ENCODE measurements around the gene FBN1.

The FBN1 gene

DNA sequence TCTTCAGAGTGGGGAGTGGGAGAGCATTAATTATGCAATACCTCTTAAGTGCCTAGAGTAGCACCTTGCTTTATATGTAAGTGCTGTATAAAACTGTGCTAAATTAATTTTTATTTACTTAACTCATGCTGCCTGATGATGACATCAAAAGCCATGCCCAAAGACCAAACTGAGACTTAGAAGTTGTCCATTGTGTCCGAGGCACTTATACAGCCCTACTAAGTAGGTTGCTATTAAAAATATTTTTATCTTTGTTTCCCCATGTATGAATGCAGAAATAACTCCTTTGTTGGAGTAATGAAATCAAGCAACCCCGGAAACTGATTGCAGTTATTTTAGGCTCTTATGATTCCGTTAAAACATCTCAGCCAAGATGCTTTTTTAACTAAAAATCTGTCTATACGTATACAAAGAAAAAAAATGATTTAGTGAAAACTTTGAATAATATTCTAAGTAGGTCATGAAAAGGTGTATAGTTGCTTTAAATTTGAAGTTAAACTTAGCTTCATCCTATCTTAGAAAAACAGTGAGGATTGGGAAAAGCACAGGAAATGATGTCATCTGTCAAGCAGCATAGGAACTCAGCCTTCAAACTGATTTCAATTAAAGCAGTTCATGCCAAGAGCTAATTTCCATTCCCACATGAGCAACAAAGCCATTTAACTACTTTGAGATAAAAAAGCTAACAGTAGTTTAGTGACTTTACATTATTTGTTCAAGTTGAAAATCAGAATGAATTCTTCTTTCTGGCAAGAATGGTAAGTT is 43.0 kb downstream of the FBN1 start:
- Histone ChIP-seq H3K4me3 (ENCODE audit: low read length) (no peak overlapping the region), H3K4me1 (ENCODE audit: insufficient read depth, low read length) (peaks cover 5% of the 10 kb centered on the region), H3K27me3 (ENCODE audit: insufficient read depth, low read length) (no peaks in the 10 kb centered on the region), H2AFZ (ENCODE audit: low read depth, low read length) (no peak overlapping the region), H3K9me3 (ENCODE audit: low read length) (peaks cover 2% of the 10 kb centered on the region), H3K36me3 (ENCODE audit: insufficient read depth, low read length) (peaks cover 3% of the 10 kb centered on the region)

DNA sequence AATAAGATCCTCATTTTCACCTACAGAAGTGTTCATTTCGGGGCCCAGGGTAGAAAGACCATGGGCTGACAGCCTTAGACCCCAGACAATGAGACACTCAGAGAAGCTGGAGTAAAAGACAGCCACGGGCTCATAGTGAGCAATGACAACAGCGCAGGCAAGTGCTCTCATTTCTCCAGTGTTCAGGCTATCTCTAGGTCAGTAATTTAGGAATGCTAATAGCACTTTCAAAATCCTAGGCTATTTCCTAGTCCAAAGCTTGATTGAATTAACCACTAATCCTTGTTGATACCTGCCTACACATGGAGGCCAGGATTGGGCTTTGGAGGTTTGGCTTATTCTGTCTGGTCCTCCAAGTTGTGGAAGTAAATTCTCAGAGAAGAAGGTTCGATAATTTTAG is 44.4 kb downstream of the FBN1 start:
- H3K36me3 ChIP-seq (ENCODE audit: insufficient read depth, low read length), result peaks cover 3% of the 10 kb centered on the region
- H3K9me3 ChIP-seq (ENCODE audit: low read length), result peaks cover 2% of the 10 kb centered on the region
- H3K27me3 ChIP-seq (ENCODE audit: insufficient read depth, low read length), result no peaks in the 10 kb centered on the region
- no peak overlapping the region for H3K4me3 ChIP-seq (ENCODE audit: low read length)
- no peak overlapping the region for H2AFZ ChIP-seq (ENCODE audit: low read depth, low read length)
- peaks cover 5% of the 10 kb centered on the region for H3K4me1 ChIP-seq (ENCODE audit: insufficient read depth, low read length)

DNA sequence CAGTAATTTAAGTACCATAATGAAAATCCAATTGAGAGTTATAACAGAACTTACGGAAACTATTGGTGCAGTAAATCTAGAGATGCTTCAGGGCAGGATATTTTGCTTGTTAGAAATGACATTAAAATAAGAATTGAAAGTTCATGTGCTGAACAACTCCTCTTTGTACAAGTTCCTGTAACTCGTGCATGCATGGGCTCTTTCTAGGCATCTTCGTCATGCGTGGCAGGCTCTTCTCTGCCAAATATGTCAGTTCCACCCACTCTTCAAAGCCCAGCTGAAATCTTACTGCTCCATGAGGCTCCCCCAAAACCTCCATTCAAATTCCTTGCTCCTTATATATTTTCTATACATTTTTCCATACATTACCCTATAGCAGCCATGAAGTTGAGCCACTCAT is 48.7 kb downstream of the FBN1 start:
- H3K9me3 ChIP-seq (ENCODE audit: low read length), result peaks cover 2% of the 10 kb centered on the region
- H2AFZ ChIP-seq (ENCODE audit: low read depth, low read length), result no peak overlapping the region
- H3K27me3 ChIP-seq (ENCODE audit: insufficient read depth, low read length), result no peaks in the 10 kb centered on the region
- H3K4me1 ChIP-seq (ENCODE audit: insufficient read depth, low read length), result peaks cover 8% of the 10 kb centered on the region
- H3K36me3 ChIP-seq (ENCODE audit: insufficient read depth, low read length), result peaks cover 3% of the 10 kb centered on the region
- no peak overlapping the region for H3K4me3 ChIP-seq (ENCODE audit: low read length)

DNA sequence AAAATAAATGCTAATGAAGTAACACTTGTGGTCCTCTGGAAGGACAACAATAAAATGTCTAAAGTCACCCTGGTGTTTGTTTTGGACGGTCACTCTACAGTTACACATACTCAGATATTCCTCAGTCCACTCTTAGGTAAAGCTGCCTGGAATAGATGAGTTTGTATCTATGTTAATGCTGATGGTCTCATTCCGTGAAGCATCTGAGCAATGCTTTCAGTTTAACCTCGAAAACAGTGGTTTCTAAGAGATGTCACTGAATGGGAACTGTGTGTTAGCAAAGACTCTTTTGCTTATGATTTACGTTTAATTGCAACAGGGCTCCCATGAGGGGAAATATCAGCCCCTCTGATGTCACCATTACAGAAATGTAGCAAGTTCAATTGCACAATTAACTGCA is 49.1 kb downstream of the FBN1 start:
- H3K4me3 ChIP-seq (ENCODE audit: low read length), result no peak overlapping the region
- no peak overlapping the region for H2AFZ ChIP-seq (ENCODE audit: low read depth, low read length)
- H3K9me3 ChIP-seq (ENCODE audit: low read length), result peaks cover 2% of the 10 kb centered on the region
- H3K4me1 ChIP-seq (ENCODE audit: insufficient read depth, low read length), result peaks cover 12% of the 10 kb centered on the region
- no peaks in the 10 kb centered on the region for H3K27me3 ChIP-seq (ENCODE audit: insufficient read depth, low read length)
- peaks cover 3% of the 10 kb centered on the region for H3K36me3 ChIP-seq (ENCODE audit: insufficient read depth, low read length)

DNA sequence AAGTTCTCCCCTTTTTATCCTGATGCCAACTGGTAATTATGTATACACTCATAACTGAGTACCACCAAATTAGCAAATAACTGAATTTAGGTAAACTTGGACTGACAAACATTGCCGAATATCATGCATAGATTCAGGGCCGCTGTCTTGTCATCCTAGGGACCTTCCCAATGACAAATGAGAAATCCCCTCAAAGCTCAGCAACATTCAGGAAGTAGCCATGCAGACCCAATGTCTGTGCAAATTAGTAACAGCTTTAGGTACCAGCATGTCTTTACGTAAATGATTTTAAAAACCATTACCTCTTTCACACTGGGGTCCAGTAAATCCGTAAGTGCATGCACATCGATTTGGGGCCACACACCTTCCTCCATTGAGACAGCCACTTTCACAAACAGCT is 49.5 kb downstream of the FBN1 start:
- no peak overlapping the region for H3K4me3 ChIP-seq (ENCODE audit: low read length)
- H3K9me3 ChIP-seq (ENCODE audit: low read length), result peaks cover 2% of the 10 kb centered on the region
- no peak overlapping the region for H2AFZ ChIP-seq (ENCODE audit: low read depth, low read length)
- peaks cover 17% of the 10 kb centered on the region for H3K4me1 ChIP-seq (ENCODE audit: insufficient read depth, low read length)
- H3K27me3 ChIP-seq (ENCODE audit: insufficient read depth, low read length), result no peaks in the 10 kb centered on the region
- H3K36me3 ChIP-seq (ENCODE audit: insufficient read depth, low read length), result peaks cover 3% of the 10 kb centered on the region

DNA sequence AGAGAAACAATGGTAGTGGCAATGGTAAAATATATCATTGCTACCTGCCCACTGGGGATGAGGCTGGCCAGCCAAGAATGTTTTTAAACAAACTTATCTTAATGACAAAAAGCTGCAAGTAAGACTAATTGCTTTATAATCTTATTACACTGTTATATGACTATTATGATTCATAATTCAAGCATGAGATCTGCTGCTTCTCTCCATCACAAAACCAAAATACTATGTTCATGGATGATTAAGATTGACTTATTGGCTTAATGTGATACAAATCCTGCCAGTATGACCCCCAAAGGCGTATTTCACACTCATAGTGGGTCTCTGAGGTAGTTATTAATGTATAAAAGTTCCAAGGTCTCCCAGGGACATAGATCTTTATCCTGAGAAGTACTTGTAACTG is 52.6 kb downstream of the FBN1 start:
- H3K4me1 ChIP-seq (ENCODE audit: insufficient read depth, low read length), result peaks cover 22% of the 10 kb centered on the region
- peaks cover 2% of the 10 kb centered on the region for H3K9me3 ChIP-seq (ENCODE audit: low read length)
- H3K4me3 ChIP-seq (ENCODE audit: low read length), result no peak overlapping the region
- no peaks in the 10 kb centered on the region for H3K36me3 ChIP-seq (ENCODE audit: insufficient read depth, low read length)
- no peak overlapping the region for H2AFZ ChIP-seq (ENCODE audit: low read depth, low read length)
- no peaks in the 10 kb centered on the region for H3K27me3 ChIP-seq (ENCODE audit: insufficient read depth, low read length)

DNA sequence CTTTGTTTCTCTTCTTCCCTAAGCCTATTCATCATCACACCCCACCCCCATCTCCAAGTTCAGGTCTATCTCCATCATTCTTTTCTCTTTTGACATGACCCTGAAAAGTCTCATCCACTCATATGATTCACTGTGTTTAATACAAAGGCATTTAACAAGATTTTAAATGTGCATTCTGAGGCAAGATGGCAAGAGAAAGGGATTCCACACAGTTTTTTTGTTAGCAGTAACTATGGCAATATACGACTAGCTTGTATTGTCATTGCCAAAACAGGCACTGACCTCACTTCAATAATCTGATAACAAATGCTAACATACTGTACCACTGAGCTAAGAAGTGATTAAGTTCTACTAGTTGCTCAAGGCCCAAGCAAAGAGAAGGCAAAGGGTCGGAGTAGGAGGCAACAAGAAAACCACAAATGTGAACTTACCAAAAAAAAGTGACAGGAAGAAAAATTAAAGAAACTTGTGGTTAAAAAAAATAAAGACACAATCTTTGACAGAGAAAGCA is 53.2 kb downstream of the FBN1 start:
- H3K27me3 ChIP-seq (ENCODE audit: insufficient read depth, low read length), result no peaks in the 10 kb centered on the region
- H3K36me3 ChIP-seq (ENCODE audit: insufficient read depth, low read length), result no peaks in the 10 kb centered on the region
- H3K4me1 ChIP-seq (ENCODE audit: insufficient read depth, low read length), result peaks cover 22% of the 10 kb centered on the region
- H2AFZ ChIP-seq (ENCODE audit: low read depth, low read length), result no peak overlapping the region
- no peak overlapping the region for H3K4me3 ChIP-seq (ENCODE audit: low read length)
- no peaks in the 10 kb centered on the region for H3K9me3 ChIP-seq (ENCODE audit: low read length)

DNA sequence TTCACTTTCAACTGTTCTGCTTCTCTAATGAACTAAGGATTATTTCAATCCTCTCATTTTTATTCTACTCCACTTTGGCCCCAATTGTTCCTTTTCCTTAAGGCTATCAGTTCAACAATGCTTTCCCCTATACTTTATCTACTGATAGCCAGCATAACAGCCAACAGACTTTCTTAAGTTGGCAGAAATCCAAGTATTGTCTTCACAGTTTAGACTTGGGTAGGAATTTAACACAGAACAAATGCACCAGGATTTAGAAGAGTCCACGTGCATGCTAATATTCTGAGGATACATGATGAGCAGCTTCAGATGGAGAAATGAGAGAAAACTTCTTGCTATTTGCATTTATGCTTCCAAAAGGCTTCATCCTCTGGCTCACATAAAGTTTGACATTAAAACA is 54.8 kb downstream of the FBN1 start:
- H3K4me1 ChIP-seq (ENCODE audit: insufficient read depth, low read length), result peaks cover 22% of the 10 kb centered on the region
- no peaks in the 10 kb centered on the region for H3K36me3 ChIP-seq (ENCODE audit: insufficient read depth, low read length)
- no peaks in the 10 kb centered on the region for H3K27me3 ChIP-seq (ENCODE audit: insufficient read depth, low read length)
- H3K9me3 ChIP-seq (ENCODE audit: low read length), result no peaks in the 10 kb centered on the region
- H2AFZ ChIP-seq (ENCODE audit: low read depth, low read length), result no peak overlapping the region
- no peak overlapping the region for H3K4me3 ChIP-seq (ENCODE audit: low read length)

DNA sequence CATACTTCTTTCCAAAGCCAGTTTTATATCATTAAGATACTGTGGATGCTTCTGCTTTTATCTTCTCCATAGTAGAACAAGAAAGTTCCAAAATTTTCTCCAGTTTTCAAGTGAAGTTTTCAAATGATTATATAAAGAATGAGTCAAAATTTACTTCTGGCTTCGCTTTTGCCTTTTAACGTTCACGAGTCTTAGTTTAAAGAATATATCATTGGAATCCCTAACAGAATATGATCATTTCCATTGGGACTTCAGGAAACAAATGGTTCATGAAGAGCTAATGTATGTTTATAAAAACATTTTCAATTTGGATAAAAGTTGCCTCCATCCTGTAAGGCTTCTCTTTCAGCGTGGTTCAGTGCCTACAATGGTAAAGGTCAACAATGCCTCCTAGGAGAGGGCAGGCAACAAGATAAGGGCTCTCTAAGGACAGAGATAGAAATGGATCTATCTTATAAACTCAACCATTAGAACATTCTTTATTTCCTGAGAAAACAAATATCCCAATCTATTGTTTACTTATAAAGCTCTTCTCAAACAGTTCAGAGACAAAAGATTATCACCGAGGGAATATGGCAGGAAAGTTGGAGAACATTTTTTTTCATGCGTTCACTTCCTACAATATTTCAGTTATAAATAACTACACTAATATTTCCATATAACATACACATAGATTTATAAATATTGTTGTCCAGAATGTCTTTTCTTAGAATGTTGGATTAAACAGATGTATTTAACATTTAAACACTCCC is 60.5 kb downstream of the FBN1 start:
- H3K36me3 ChIP-seq (ENCODE audit: insufficient read depth, low read length), result no peaks in the 10 kb centered on the region
- H3K4me1 ChIP-seq (ENCODE audit: insufficient read depth, low read length), result peaks cover 6% of the 10 kb centered on the region
- H3K4me3 ChIP-seq (ENCODE audit: low read length), result no peak overlapping the region
- no peaks in the 10 kb centered on the region for H3K9me3 ChIP-seq (ENCODE audit: low read length)
- H3K27me3 ChIP-seq (ENCODE audit: insufficient read depth, low read length), result no peaks in the 10 kb centered on the region
- H2AFZ ChIP-seq (ENCODE audit: low read depth, low read length), result no peak overlapping the region

DNA sequence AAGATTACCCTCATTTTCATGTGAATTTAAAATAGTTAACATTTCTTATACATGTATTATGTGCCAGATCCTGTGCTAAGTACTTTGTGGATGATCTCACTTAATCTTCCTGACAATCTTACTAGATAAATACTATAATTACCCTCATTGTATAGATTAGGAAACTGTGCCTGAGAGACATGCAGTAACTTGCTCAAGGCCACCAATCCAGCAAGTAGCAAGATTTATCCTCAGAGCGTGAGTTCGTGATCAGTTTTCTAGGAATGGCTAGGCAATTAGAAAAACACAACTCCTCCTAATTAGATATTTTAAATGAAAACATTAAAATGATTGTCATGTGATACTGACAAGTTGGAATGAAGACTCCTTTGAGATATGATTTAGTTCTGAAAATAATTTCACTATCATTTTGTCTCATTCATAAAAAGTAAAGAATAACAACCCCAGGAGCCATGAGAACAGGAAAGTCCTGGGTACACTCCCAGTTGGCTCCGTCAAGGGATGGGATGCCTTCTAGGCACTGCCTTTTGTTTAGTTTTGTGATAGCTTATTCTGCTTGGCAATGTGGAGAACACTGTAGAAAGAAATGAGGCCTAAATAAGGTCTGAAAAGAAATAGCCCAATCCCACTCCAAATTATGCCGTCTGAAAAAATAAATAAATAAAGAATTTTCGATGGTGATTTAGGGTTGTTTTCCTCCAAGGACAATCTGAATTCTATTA is 61.3 kb downstream of the FBN1 start:
- Histone ChIP-seq H3K27me3 (ENCODE audit: insufficient read depth, low read length) (no peaks in the 10 kb centered on the region), H3K36me3 (ENCODE audit: insufficient read depth, low read length) (no peaks in the 10 kb centered on the region), H3K9me3 (ENCODE audit: low read length) (no peaks in the 10 kb centered on the region), H2AFZ (ENCODE audit: low read depth, low read length) (no peak overlapping the region), H3K4me1 (ENCODE audit: insufficient read depth, low read length) (peaks cover 6% of the 10 kb centered on the region), H3K4me3 (ENCODE audit: low read length) (no peak overlapping the region)

DNA sequence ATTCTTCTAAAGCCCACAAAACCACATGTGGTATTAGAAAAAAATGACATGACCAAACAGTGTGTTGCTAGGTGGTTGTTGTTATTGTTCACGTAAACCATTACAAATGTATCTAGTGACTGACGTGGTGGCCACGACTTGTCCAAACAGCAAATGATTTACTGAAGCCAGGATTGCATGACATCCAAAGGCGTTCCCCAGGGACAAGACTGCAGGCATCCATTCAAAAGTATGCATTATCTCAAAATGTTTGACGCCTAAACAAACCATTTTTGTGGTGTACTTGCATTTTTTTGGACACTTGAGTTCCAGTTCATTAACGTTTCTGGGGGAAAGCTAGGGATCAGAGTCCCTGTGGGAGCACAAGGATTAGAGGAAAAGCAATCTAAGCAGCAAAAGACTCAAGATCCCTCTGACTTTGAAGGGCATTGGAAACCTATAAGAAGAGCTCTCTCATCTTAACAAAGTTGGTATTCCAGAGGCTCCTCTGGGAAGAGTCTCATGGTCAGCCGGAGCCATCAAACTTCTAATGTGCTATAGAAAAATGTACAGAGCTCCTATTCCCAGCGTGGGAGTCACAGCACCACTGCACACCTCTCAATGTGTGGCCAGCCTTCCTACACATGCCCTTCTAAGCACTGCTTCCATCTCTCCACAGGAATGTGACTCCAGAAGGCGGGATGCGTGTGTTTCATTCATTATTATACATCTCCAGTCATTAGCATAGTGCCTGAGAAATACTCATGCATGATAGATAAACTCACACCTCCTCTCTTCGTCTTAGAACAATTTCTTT is 62.9 kb downstream of the FBN1 start:
- Histone ChIP-seq H2AFZ (ENCODE audit: low read depth, low read length) (no peak overlapping the region), H3K36me3 (ENCODE audit: insufficient read depth, low read length) (no peaks in the 10 kb centered on the region), H3K27me3 (ENCODE audit: insufficient read depth, low read length) (no peaks in the 10 kb centered on the region), H3K4me1 (ENCODE audit: insufficient read depth, low read length) (peaks cover 6% of the 10 kb centered on the region), H3K4me3 (ENCODE audit: low read length) (no peak overlapping the region), H3K9me3 (ENCODE audit: low read length) (no peaks in the 10 kb centered on the region)

DNA sequence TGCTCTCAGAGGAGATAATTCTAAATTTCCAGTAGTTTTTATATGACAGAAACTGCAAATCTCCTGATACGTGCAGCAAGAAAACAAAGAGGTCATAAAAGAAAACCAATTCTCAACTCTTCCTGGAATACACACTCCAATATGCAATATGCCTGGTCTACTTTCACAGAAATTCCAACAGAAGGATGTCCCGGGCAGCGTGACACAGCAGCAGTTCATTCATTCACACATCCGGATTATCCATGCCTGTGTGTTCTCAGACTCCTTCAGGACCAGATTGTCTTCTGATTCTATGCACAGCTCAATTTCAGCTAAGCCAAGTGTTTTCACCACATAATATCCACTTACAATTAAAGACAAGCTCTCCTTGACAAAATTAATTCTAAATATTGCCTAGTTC is 64.3 kb downstream of the FBN1 start:
- peaks cover 9% of the 10 kb centered on the region for H3K4me1 ChIP-seq (ENCODE audit: insufficient read depth, low read length)
- no peaks in the 10 kb centered on the region for H3K27me3 ChIP-seq (ENCODE audit: insufficient read depth, low read length)
- no peaks in the 10 kb centered on the region for H3K36me3 ChIP-seq (ENCODE audit: insufficient read depth, low read length)

More for the DNA sequence above, 64.3 kb downstream of the FBN1 start:
- Histone ChIP-seq H3K4me3 (ENCODE audit: low read length) (no peak overlapping the region), H3K9me3 (ENCODE audit: low read length) (no peaks in the 10 kb centered on the region), H2AFZ (ENCODE audit: low read depth, low read length) (no peak overlapping the region)

All from neuron (in vitro differentiated cells).